HL-60 (cell line): ENCODE data around the gene STRA6.

ENCODE experiments used
- POLR2AphosphoS5 ChIP-seq: IDR thresholded peaks from 2 replicates; pipeline ENCODE4 v1.6.1; 2012; ENCODE audit warnings: low read depth
- REST ChIP-seq: IDR thresholded peaks from 2 replicates; pipeline ENCODE4 v1.6.1; 2012; ENCODE audit warnings: low read depth; ENCODE audit not compliant: insufficient replicate concordance
- SPI1 ChIP-seq: IDR thresholded peaks from 2 replicates; pipeline ENCODE4 v1.6.1; 2012; ENCODE audit warnings: low read depth, mild to moderate bottlenecking, borderline replicate concordance
- TF ChIP-seq, protein P1 (sequence below): IDR thresholded peaks from one replicate; pipeline ENCODE4 v1.5.1; 2011; ENCODE audit warnings: low read length, control low read depth, inconsistent platforms; ENCODE audit not compliant: insufficient read depth

DNA sequence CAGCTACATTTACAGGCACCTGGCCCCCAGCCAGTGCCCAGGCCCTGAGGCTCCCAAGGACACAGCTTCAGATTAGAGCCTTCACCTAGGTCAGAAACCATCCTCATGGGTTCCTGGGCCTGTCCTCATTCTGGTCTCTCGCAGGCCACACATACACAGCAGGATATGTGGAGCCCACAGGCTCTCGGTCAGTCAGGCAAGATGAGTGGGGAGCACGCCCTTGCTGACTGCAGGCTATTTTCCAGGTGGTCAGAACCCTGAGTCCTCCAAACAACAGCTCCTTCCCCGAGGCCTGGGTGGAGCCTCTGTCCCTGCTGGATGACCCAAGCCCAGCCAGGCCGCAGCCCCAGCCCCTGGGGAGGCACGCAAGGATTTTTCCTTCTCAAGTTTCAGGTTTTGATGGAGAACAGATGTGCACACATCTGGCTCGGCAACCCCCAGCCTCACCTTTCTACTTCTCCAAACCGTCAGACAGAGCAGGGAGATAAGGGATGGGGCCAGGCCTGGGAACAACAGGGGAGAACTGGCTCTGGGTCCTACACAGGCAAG is 1.6 kb downstream of the STRA6 start:
- TF ChIP-seq REST (no peak), SPI1 (no peak), POLR2AphosphoS5 (no peak)
- TF ChIP-seq, protein P1, sequence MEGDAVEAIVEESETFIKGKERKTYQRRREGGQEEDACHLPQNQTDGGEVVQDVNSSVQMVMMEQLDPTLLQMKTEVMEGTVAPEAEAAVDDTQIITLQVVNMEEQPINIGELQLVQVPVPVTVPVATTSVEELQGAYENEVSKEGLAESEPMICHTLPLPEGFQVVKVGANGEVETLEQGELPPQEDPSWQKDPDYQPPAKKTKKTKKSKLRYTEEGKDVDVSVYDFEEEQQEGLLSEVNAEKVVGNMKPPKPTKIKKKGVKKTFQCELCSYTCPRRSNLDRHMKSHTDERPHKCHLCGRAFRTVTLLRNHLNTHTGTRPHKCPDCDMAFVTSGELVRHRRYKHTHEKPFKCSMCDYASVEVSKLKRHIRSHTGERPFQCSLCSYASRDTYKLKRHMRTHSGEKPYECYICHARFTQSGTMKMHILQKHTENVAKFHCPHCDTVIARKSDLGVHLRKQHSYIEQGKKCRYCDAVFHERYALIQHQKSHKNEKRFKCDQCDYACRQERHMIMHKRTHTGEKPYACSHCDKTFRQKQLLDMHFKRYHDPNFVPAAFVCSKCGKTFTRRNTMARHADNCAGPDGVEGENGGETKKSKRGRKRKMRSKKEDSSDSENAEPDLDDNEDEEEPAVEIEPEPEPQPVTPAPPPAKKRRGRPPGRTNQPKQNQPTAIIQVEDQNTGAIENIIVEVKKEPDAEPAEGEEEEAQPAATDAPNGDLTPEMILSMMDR: no peak
